Measurements from ENCODE around the gene VSIR. TPM values are rescaled to one million over a fixed set of nuclear protein-coding genes. Genes with fewer than 3 reads are reported as not detected.

The VSIR gene
- total RNA-seq, 2 donors from 2014 or later, result 36.1 to 56.0 TPM

DNA sequence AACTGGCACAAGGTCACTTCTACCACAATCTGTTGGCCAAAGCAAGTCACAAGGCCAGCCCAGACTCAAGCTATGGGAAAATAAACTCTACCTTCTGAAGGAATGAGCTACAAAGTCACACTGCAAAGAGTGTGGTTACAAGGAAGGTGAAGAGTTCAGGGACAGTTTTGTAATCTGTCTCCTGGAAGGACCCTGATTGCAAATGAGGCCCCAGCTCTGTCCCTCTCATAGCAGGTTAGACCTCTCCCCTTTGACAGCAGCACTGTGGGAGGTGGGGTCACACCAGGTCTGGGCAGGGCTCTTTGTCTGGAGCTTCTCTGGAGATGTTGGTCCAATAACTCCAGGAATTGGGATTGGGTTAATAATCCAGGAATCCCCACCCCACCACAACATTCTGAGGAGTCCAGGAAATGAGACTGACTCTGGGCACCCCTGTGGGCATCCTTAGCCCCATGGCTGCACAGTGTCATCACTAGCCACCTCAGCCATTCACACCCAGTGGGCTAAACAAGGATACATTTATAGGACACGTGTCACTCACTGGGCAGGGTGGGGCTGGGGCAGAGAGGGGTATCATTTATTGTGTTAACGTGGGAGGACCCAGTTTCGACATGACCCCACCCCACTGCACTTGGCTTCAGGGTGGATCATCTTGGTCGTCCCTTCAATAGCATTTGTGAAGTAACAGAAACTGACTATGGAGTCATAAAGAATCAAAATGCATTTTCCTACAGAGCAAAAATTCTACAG is 30.1 kb downstream of the VSIR start:
- TF ChIP-seq, protein P1, sequence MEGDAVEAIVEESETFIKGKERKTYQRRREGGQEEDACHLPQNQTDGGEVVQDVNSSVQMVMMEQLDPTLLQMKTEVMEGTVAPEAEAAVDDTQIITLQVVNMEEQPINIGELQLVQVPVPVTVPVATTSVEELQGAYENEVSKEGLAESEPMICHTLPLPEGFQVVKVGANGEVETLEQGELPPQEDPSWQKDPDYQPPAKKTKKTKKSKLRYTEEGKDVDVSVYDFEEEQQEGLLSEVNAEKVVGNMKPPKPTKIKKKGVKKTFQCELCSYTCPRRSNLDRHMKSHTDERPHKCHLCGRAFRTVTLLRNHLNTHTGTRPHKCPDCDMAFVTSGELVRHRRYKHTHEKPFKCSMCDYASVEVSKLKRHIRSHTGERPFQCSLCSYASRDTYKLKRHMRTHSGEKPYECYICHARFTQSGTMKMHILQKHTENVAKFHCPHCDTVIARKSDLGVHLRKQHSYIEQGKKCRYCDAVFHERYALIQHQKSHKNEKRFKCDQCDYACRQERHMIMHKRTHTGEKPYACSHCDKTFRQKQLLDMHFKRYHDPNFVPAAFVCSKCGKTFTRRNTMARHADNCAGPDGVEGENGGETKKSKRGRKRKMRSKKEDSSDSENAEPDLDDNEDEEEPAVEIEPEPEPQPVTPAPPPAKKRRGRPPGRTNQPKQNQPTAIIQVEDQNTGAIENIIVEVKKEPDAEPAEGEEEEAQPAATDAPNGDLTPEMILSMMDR (IDR thresholded peaks at IDR 0.05), result no peak
- no peaks in the 10 kb centered on the region for H3K36me3 ChIP-seq
- DNase-seq (ENCODE audit: low spot score), result no peak
- no peak overlapping the region for H3K4me3 ChIP-seq
- peaks cover 0 to 45% of the 10 kb centered on the region in 2 donors for H3K4me1 ChIP-seq
- H3K9me3 ChIP-seq, result peaks cover 0 to 6% of the 10 kb centered on the region in 2 donors
- no peak overlapping the region for H3K27ac ChIP-seq
- H3K27me3 ChIP-seq, result no peaks in the 10 kb centered on the region

DNA sequence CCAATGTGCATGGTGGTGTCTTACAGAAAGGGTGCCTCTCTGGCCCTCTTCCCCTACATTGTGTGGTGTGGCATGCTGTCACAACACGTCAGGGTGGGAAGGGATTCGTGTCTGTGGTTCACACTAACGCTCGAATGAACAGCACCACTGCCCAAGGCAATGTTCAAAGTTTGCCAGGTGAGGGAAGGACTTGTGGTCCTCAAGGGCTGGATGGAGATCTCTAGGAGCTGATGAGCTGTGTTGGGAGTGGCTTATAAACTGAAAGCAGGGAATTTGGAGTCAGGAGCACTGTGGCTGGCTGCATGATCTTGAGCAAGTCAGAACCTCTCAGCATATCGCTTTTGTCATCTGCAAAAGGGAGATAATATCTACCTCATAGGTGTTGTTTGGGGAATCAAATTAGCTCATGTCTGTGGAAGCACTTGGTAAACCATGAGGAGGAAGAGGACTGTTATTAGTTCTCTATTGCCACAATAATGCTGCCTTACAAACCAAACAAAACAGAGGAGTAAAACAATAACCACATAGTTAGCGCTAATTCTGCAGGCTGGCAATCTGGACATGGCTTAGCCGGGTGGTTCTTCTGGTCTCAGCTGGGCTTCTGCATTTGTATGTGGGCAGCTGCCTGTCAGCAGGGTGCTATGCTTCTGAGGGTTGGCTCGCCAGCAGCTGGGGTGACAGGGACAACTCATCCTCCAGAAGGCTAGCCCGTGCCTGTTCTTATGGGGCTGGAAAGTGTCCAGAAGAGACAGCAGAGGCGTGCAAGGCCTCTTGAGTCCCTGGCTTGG is 30.8 kb downstream of the VSIR start:
- no peak overlapping the region for H3K27ac ChIP-seq
- H3K4me3 ChIP-seq, result no peak overlapping the region
- H3K4me1 ChIP-seq, result peaks cover 0 to 40% of the 10 kb centered on the region in 2 donors
- DNase-seq (ENCODE audit: low spot score), result no peak
- no peaks in the 10 kb centered on the region for H3K27me3 ChIP-seq
- H3K36me3 ChIP-seq, result no peaks in the 10 kb centered on the region
- H3K9me3 ChIP-seq, result peaks cover 0 to 6% of the 10 kb centered on the region in 2 donors
- TF ChIP-seq, protein P1 (IDR thresholded peaks at IDR 0.05), result no peak

DNA sequence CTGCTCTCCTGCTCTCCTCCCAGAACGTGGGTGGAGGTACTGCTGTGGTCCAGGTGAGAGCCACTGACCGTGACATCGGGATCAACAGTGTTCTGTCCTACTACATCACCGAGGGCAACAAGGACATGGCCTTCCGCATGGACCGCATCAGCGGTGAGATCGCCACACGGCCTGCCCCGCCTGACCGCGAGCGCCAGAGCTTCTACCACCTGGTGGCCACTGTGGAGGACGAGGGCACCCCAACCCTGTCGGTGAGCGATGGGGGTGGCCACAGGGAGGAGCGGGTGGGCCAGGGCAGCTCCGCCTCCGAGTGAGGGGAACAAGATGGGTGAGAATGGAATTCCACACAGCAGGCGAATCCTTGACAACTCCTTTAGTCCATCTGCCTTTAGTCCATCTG is 31.6 kb downstream of the VSIR start:
- H3K27me3 ChIP-seq, result no peaks in the 10 kb centered on the region
- no peak overlapping the region for H3K4me3 ChIP-seq
- no peak overlapping the region for H3K27ac ChIP-seq
- H3K36me3 ChIP-seq, result no peaks in the 10 kb centered on the region
- DNase-seq (ENCODE audit: low spot score), result no peak
- peaks cover 0 to 39% of the 10 kb centered on the region in 2 donors for H3K4me1 ChIP-seq
- H3K9me3 ChIP-seq, result peaks cover 0 to 6% of the 10 kb centered on the region in 2 donors
- TF ChIP-seq, protein P1 (IDR thresholded peaks at IDR 0.05), result no peak

DNA sequence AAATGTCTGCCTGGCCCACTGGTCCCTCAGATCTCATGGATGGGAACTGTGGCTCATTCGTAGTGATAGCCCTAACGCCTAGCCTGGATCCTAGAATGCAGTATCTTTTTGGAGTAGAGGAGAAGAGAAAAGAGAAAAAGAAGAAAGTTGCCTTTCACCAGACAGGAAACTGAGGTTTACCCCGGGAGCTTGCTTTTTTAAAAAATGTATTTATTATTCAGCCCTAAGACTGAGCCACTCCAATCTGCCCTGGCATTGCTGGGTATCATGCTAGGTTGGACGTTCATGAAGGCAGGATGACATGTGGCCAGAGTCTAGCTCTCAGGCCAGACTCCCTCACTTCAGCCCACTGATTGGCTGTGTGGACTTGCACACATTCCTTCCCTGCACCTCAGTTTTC is 32.3 kb downstream of the VSIR start:
- Histone ChIP-seq H3K9me3 (peaks cover 0 to 6% of the 10 kb centered on the region in 2 donors), H3K27me3 (no peaks in the 10 kb centered on the region), H3K4me1 (peaks cover 0 to 39% of the 10 kb centered on the region in 2 donors), H3K27ac (no peak overlapping the region), H3K4me3 (no peak overlapping the region), H3K36me3 (no peaks in the 10 kb centered on the region)
- TF ChIP-seq, protein P1 (IDR thresholded peaks at IDR 0.05), result no peak
- no peak for DNase-seq (ENCODE audit: low spot score)

DNA sequence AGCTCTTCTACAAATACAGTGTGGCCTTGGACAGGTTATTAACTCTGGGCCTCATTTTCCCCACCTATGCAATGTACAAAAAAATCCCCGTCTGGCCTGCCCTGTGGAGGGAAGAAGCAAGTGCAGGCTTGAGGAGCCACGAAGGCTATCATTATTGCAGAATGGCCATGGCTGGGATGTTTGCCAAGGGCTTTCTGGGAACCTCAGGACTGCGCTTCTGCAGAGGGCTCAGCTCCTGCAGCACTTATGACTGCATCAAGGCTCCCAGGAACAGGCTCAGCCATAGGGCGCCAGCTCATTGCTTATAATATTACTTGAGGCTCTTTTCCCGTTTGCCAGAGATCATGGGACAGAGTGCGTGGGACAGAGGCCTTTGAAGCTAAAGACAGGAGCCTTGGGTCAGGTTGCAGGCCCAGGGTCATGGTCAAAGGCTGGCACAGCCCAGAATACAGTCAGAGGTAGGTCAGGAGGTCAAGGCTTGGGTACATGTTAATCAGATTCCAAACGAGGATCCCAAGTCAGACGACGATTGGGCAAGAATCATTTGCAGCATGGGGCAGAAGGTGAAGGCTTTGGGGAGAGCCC is 33.2 kb downstream of the VSIR start:
- Histone ChIP-seq H3K36me3 (no peaks in the 10 kb centered on the region), H3K27me3 (no peaks in the 10 kb centered on the region), H3K27ac (no peak overlapping the region), H3K4me1 (peaks cover 0 to 37% of the 10 kb centered on the region in 2 donors), H3K4me3 (no peak overlapping the region), H3K9me3 (peaks cover 0 to 6% of the 10 kb centered on the region in 2 donors)
- TF ChIP-seq, protein P1 (IDR thresholded peaks at IDR 0.05), result no peak
- no peak for DNase-seq (ENCODE audit: low spot score)

Data from right atrium auricular region (tissue), 2 donors.